H1 (cell line): ENCODE results near the gene ZKSCAN8. TPM values are rescaled to one million over a fixed set of nuclear protein-coding genes. Genes with fewer than 3 reads are reported as not detected.

Source experiments
- CTCF ChIA-PET: fragments of 300-600 bp; sonication (Branson Sonifier 250); formaldehyde crosslinking; loops from one replicate; lab custom pipeline; 2021; ENCODE audit not compliant: partially characterized antibody; lab: Charles Lee
- POLR2A ChIA-PET: fragments of 300-600 bp; sonication (Branson Sonifier 250); formaldehyde crosslinking; loops from one replicate; lab custom pipeline; 2021; ENCODE audit warnings: inconsistent platforms; ENCODE audit not compliant: partially characterized antibody; lab: Charles Lee
- DNase-seq, 2 experiments: peaks; one replicate each; pipeline versions ENCODE4 v3.0.0 to v3.0.0-alpha.2; 2010 to 2022; ENCODE audit warnings: low spot score in 2 of 2, low read depth in 1 of 2, mixed read lengths in 1 of 2
- FAIRE-seq: peaks from 2 replicates; lab custom pipeline; 2011; peaks lifted over from hg19 to GRCh38; lab: Jason Lieb, UNC
- H2AFZ ChIP-seq: 2 replicates; pipeline ENCODE4 v1.8.1; 2012; ENCODE audit warnings: low read length, inconsistent platforms
- H2AK5ac ChIP-seq: 2 replicates; pipeline ENCODE4 v1.6.1; 2013; ENCODE audit warnings: low read depth, low read length
- H2BK120ac ChIP-seq: replicated peaks from 2 replicates; pipeline ENCODE3; 2013; ENCODE audit warnings: low read depth, low read length, inconsistent platforms
- H2BK12ac ChIP-seq: 2 replicates; pipeline ENCODE4 v1.6.1; 2013; ENCODE audit warnings: low read depth, low read length
- H2BK15ac ChIP-seq: 2 replicates; pipeline ENCODE4 v1.6.1; 2013; ENCODE audit warnings: low read length
- H2BK20ac ChIP-seq: 2 replicates; pipeline ENCODE4 v1.6.1; 2013; ENCODE audit warnings: low read length
- H2BK5ac ChIP-seq: 2 replicates; pipeline ENCODE4 v1.6.1; 2013; ENCODE audit warnings: low read depth, low read length
- H3K14ac ChIP-seq: 2 replicates; pipeline ENCODE4 v1.6.1; 2013; ENCODE audit warnings: inconsistent platforms; ENCODE audit not compliant: insufficient read length
- H3K18ac ChIP-seq: 2 replicates; pipeline ENCODE4 v1.6.1; 2013; ENCODE audit warnings: low read length; ENCODE audit errors: extremely low read depth
- H3K23ac ChIP-seq: 2 replicates; pipeline ENCODE4 v1.6.1; 2013; ENCODE audit warnings: inconsistent platforms; ENCODE audit not compliant: insufficient read length
- H3K23me2 ChIP-seq: 2 replicates; pipeline ENCODE4 v1.6.1; 2013; ENCODE audit warnings: low read depth, low read length
- H3K27ac ChIP-seq: 2 replicates; pipeline ENCODE4 v1.6.1; 2011; ENCODE audit warnings: low read depth, low read length, inconsistent platforms
- H3K27me3 ChIP-seq, 4 experiments: replicated peaks in 1 of 4; 1 replicate in 1 of 4; 2 replicates in 3 of 4; pipeline versions ENCODE4 v1.6.1 to v1.8.1; 2011 to 2013; ENCODE audit warnings: low read length in 3 of 4, mild to moderate bottlenecking in 3 of 4, inconsistent platforms in 2 of 4, mixed read lengths in 2 of 4, moderate library complexity in 1 of 4; ENCODE audit not compliant: control insufficient read depth in 3 of 4, insufficient read depth in 3 of 4; ENCODE audit errors: extremely low read depth in 1 of 4
- H3K36me3 ChIP-seq, 4 experiments: 2 replicates each; pipeline versions ENCODE4 v1.6.1 to v1.8.1; 2011 to 2013; ENCODE audit warnings: mild to moderate bottlenecking in 4 of 4, low read length in 3 of 4, moderate library complexity in 2 of 4, control low read depth in 1 of 4, inconsistent platforms in 1 of 4; ENCODE audit not compliant: insufficient read depth in 4 of 4, control insufficient read depth in 2 of 4
- H3K4ac ChIP-seq: replicated peaks from 2 replicates; pipeline ENCODE3; 2013; ENCODE audit warnings: low read length, low read depth, mixed read lengths, inconsistent platforms; ENCODE audit not compliant: insufficient read length
- H3K4me1 ChIP-seq, 4 experiments: replicated peaks in 1 of 4; 1 replicate in 1 of 4; 2 replicates in 3 of 4; pipeline versions ENCODE4 v1.6.1 to v1.8.1; 2011 to 2013; ENCODE audit warnings: low read length in 3 of 4, inconsistent platforms in 2 of 4, mixed read lengths in 1 of 4; ENCODE audit not compliant: insufficient read depth in 4 of 4, control insufficient read depth in 3 of 4
- H3K4me2 ChIP-seq, 2 experiments: 2 replicates each; pipeline versions ENCODE4 v1.6.1 to v1.8.1; 2011 to 2013; ENCODE audit warnings: low read depth in 2 of 2, low read length in 2 of 2, control low read depth in 1 of 2, inconsistent platforms in 1 of 2, mild to moderate bottlenecking in 1 of 2; ENCODE audit not compliant: insufficient read depth in 1 of 2
- H3K4me3 ChIP-seq, 4 experiments: fragments of 200-600, 300-600 bp in 1 of 4; sonication (generic), shearing (Covaris generic), sonication (Bioruptor Twin) in 1 of 4; 2 replicates each; pipeline versions ENCODE4 v1.5.1 to v1.8.1; 2011 to 2016; ENCODE audit warnings: low read length in 4 of 4, low read depth in 3 of 4, control low read depth in 2 of 4, inconsistent platforms in 2 of 4, mild to moderate bottlenecking in 2 of 4, mixed read lengths in 1 of 4, moderate library complexity in 1 of 4; ENCODE audit not compliant: insufficient read depth in 2 of 4; ENCODE audit errors: extremely low read depth in 1 of 4
- H3K56ac ChIP-seq: replicated peaks from 2 replicates; pipeline ENCODE3; 2013; ENCODE audit warnings: low read depth, mild to moderate bottlenecking, mixed read lengths, low read length, inconsistent platforms; ENCODE audit not compliant: insufficient read length
- H3K79me1 ChIP-seq: 2 replicates; pipeline ENCODE4 v1.6.1; 2013; ENCODE audit warnings: low read depth, low read length, control low read depth
- H3K79me2 ChIP-seq, 2 experiments: 2 replicates each; pipeline versions ENCODE4 v1.6.1 to v1.8.1; 2012 to 2013; ENCODE audit warnings: low read length in 2 of 2, mild to moderate bottlenecking in 2 of 2, inconsistent platforms in 1 of 2; ENCODE audit not compliant: insufficient read depth in 2 of 2, control insufficient read depth in 1 of 2
- H3K9ac ChIP-seq, 4 experiments: replicated peaks in 1 of 4; 1 replicate in 1 of 4; 2 replicates in 3 of 4; pipeline versions ENCODE4 v1.6.1 to v1.8.1; 2011 to 2013; ENCODE audit warnings: low read depth in 3 of 4, low read length in 3 of 4, control low read depth in 2 of 4, mild to moderate bottlenecking in 2 of 4, moderate library complexity in 2 of 4, inconsistent platforms in 1 of 4; ENCODE audit errors: extremely low read depth in 1 of 4
- H3K9me3 ChIP-seq, 2 experiments: 2 replicates each; pipeline versions ENCODE4 v1.6.1 to v1.8.1; 2012 to 2013; ENCODE audit warnings: mild to moderate bottlenecking in 2 of 2, moderate library complexity in 2 of 2, control low read depth in 1 of 2, inconsistent platforms in 1 of 2, low read depth in 1 of 2, low read length in 1 of 2, mixed read lengths in 1 of 2; ENCODE audit not compliant: insufficient read depth in 2 of 2
- H4K20me1 ChIP-seq, 2 experiments: replicated peaks in 1 of 2; 2 replicates each; pipeline versions ENCODE3 to v1.8.1; 2011 to 2013; ENCODE audit warnings: inconsistent platforms in 2 of 2, low read length in 2 of 2, mild to moderate bottlenecking in 1 of 2; ENCODE audit not compliant: insufficient read depth in 2 of 2, control insufficient read depth in 1 of 2
- H4K5ac ChIP-seq: 2 replicates; pipeline ENCODE4 v1.6.1; 2013; ENCODE audit warnings: low read length, low read depth, mixed read lengths, inconsistent platforms; ENCODE audit not compliant: insufficient read length
- H4K8ac ChIP-seq: 2 replicates; pipeline ENCODE4 v1.8.0; 2013; ENCODE audit warnings: mild to moderate bottlenecking, moderate library complexity, low read length, inconsistent platforms; ENCODE audit not compliant: insufficient read depth; ENCODE audit errors: extremely low read depth
- H4K91ac ChIP-seq: replicated peaks from 2 replicates; pipeline ENCODE3; 2013; ENCODE audit warnings: low read length, mixed read lengths, inconsistent platforms; ENCODE audit not compliant: insufficient read length
- ATF3 ChIP-seq: IDR thresholded peaks from 2 replicates; pipeline ENCODE4 v1.6.1; 2011; ENCODE audit warnings: low read depth, mild to moderate bottlenecking, low read length; ENCODE audit not compliant: insufficient read depth
- BCL11A ChIP-seq, 2 experiments: IDR thresholded peaks; one replicate each; pipeline ENCODE4 v1.6.1; 2011; ENCODE audit warnings: low read depth in 2 of 2, low read length in 2 of 2, mild to moderate bottlenecking in 2 of 2
- CHD2 ChIP-seq: IDR thresholded peaks from 2 replicates; pipeline ENCODE4 v1.6.1; 2012; ENCODE audit warnings: low read length, improper control_type of control experiment
- JUN ChIP-seq: IDR thresholded peaks from 2 replicates; pipeline ENCODE4 v1.6.1; 2011; ENCODE audit warnings: low read depth, mild to moderate bottlenecking, improper control_type of control experiment, low read length
- KDM5A ChIP-seq: fragments of 200-600 bp; IDR thresholded peaks from 2 replicates; pipeline ENCODE4 v1.7.1; 2012; ENCODE audit warnings: mild to moderate bottlenecking, low read length, inconsistent platforms, mixed read lengths
- MAFK ChIP-seq: IDR thresholded peaks from 2 replicates; pipeline ENCODE4 v1.6.1; 2012; ENCODE audit warnings: low read depth, mild to moderate bottlenecking, improper control_type of control experiment, low read length
- MAX ChIP-seq: IDR thresholded peaks from 2 replicates; pipeline ENCODE4 v1.6.1; 2012; ENCODE audit warnings: inconsistent platforms
- NANOG ChIP-seq: IDR thresholded peaks from 2 replicates; pipeline ENCODE4 v1.6.1; 2011; ENCODE audit warnings: low read length, low read depth, mild to moderate bottlenecking, inconsistent platforms; ENCODE audit not compliant: insufficient read depth, poor library complexity, severe bottlenecking
- NRF1 ChIP-seq: IDR thresholded peaks from 2 replicates; pipeline ENCODE4 v1.6.1; 2011; ENCODE audit warnings: mild to moderate bottlenecking, low read depth, low read length, improper control_type of control experiment
- PHF8 ChIP-seq: fragments of 200-600 bp; sonication (generic); conservative IDR thresholded peaks from 2 replicates; pipeline ENCODE4 v1.7.1; 2012; ENCODE audit warnings: low read depth, mild to moderate bottlenecking, inconsistent platforms, low read length, moderate library complexity
- POLR2A ChIP-seq, 2 experiments: IDR thresholded peaks; 1 replicate in 1 of 2; 2 replicates in 1 of 2; pipeline ENCODE4 v1.6.1; 2011; ENCODE audit warnings: low read depth in 2 of 2, low read length in 2 of 2, mild to moderate bottlenecking in 2 of 2; ENCODE audit errors: control extremely low read depth in 1 of 2
- SAP30 ChIP-seq: fragments of 300-600 bp; sonication (generic); IDR thresholded peaks from 2 replicates; pipeline ENCODE4 v1.7.1; 2012; ENCODE audit warnings: low read length, moderate library complexity, mild to moderate bottlenecking, inconsistent platforms; ENCODE audit not compliant: insufficient read depth, insufficient replicate concordance
- SP4 ChIP-seq: IDR thresholded peaks from 2 replicates; pipeline ENCODE4 v1.6.1; 2012; ENCODE audit warnings: low read length, inconsistent platforms
- SRF ChIP-seq: IDR thresholded peaks from 2 replicates; pipeline ENCODE4 v1.6.1; 2011; ENCODE audit warnings: mild to moderate bottlenecking, low read depth, low read length, moderate library complexity
- TAF1 ChIP-seq: IDR thresholded peaks from 2 replicates; pipeline ENCODE4 v1.6.1; 2011; ENCODE audit warnings: mild to moderate bottlenecking, low read depth, low read length
- WGBS, 2 experiments: shearing (Covaris generic) in 1 of 2; methylation state at CpG; one replicate each; pipeline versions ENCODE4 v1.1.6 to v1.1.7; 2013 to 2015; ENCODE audit warnings: low lambda C conversion rate in 2 of 2, mixed read lengths in 2 of 2, inconsistent platforms in 1 of 2, low coverage in 1 of 2, missing lambda C conversion rate in 1 of 2; ENCODE audit not compliant: insufficient replicate concordance in 2 of 2, insufficient coverage in 1 of 2, insufficient read length in 1 of 2; ENCODE audit errors: extremely low coverage in 1 of 2, missing lambda C conversion rate in 1 of 2; 5-methylcytosine and 5-hydroxymethylcytosine counted together
- polyA plus RNA-seq, 7 experiments: library from polyadenylated mRNA; depleted of rRNA in 3 of 7; stranded (reverse) in 5 of 7; unstranded in 2 of 7; fragments of >200 nt in 5 of 7; fragments of 200-250 nt in 2 of 7; gene quantifications; 1 replicate in 5 of 7; 2 replicates in 1 of 7; 4 replicates in 1 of 7; pipeline versions ENCODE4 v1.2.1 to v1.2.3, GENCODE V29; 2011 to 2013; ENCODE audit warnings: missing spikeins in 2 of 7, mixed read lengths in 2 of 7
- total RNA-seq: library from RNA; stranded (reverse); fragmentation: NEBNext Ultra II Directional; extraction: Animal tissue kit (Norgen Biotek cat#: 25700); gene quantifications from 2 replicates; pipeline ENCODE4 v1.2.1, GENCODE V29; 2021

ZKSCAN8 gene
- total and polyA plus RNA-seq, 2 of the 8 experiments (the other 6 are each of a cell fraction or from before 2014, with no cell fraction given) = 10.7 to 24.1 TPM

GRCh38 chr6:28176373-28176772 lies 34.7 kb downstream of the ZKSCAN8 start:
- no peak for TF ChIP-seq MAFK
- no peak for TF ChIP-seq POLR2A (IDR thresholded peaks at IDR 0.05; ENCODE audit: control extremely low read depth in 1 of 2, low read depth in 2 of 2, low read length in 2 of 2)
- TF ChIP-seq NRF1 = no peak
- no peak for TF ChIP-seq KDM5A
- TF ChIP-seq NANOG = no peak
- no peak for TF ChIP-seq TAF1
- no peak for TF ChIP-seq MAX
- TF ChIP-seq SAP30 = no peak
- no peak for TF ChIP-seq SRF
- no peak for TF ChIP-seq BCL11A (IDR thresholded peaks at IDR 0.05; ENCODE audit: low read depth in 2 of 2, low read length in 2 of 2)
- no peak for TF ChIP-seq ATF3
- TF ChIP-seq PHF8 = no peak
- no peak for TF ChIP-seq JUN
- TF ChIP-seq CHD2 = no peak
- TF ChIP-seq SP4 = no peak
- DNase-seq = no peak
- H2BK120ac ChIP-seq = no peak overlapping the region
- no peak overlapping the region for H3K56ac ChIP-seq
- H2BK5ac ChIP-seq = no peak overlapping the region
- no peak overlapping the region for H3K4me3 ChIP-seq
- H3K79me1 ChIP-seq = no peaks in the 10 kb centered on the region
- H3K18ac ChIP-seq = no peak overlapping the region
- no peaks in the 10 kb centered on the region for H4K20me1 ChIP-seq
- H2BK15ac ChIP-seq = no peak overlapping the region
- no peak overlapping the region for H4K8ac ChIP-seq
- no peak overlapping the region for H3K4me2 ChIP-seq
- no peak overlapping the region for H2AFZ ChIP-seq
- H3K23me2 ChIP-seq = no peaks in the 10 kb centered on the region
- CTCF ChIA-PET = interaction anchor here (1.5 kb wide), 1 partner anchor 14 kb away, joined by 4 read pairs; no protein-coding TSS in a partner anchor
- no peaks in the 10 kb centered on the region for H3K79me2 ChIP-seq
- no peaks in the 10 kb centered on the region for H3K27me3 ChIP-seq
- H3K9ac ChIP-seq = no peak overlapping the region
- no peak overlapping the region for H2BK20ac ChIP-seq
- POLR2A ChIA-PET = interaction anchor here (1.2 kb wide), 3 partner anchors 13 to 223 kb away, joined by 3 read pairs; partner anchors contain the start of gene ZSCAN12
- no peaks in the 10 kb centered on the region; a peak in 1 of 4 replicates for H3K9me3 ChIP-seq
- no peaks in the 10 kb centered on the region for H3K4me1 ChIP-seq
- H2AK5ac ChIP-seq = no peak overlapping the region
- H3K14ac ChIP-seq = no peak overlapping the region
- no peak overlapping the region for H3K23ac ChIP-seq
- H3K36me3 ChIP-seq = no peaks in the 10 kb centered on the region
- no peak overlapping the region for H3K27ac ChIP-seq
- no peak overlapping the region for H2BK12ac ChIP-seq
- FAIRE-seq = no peak
- no peak overlapping the region for H3K4ac ChIP-seq
- no peak overlapping the region for H4K91ac ChIP-seq
- 86% methylated on average over 1 of the region's 1 CpG; no CpG with 5 or more reads in 1 of the 2 experiments for WGBS, 2 experiments
- H4K5ac ChIP-seq = no peak overlapping the region
